Colonic mucosa (tissue), 4 donors: ENCODE data around the gene NDUFA11. TPM values are rescaled to one million over a fixed set of nuclear protein-coding genes. Genes with fewer than 3 reads are reported as not detected.

ENCODE experiments used
- DNase-seq: peaks from one replicate; pipeline ENCODE4 v3.0.0-alpha.2; 2020
- H3K27ac ChIP-seq: fragments of 200-600 bp; one replicate; pipeline ENCODE4 v1.8.0; 2021
- H3K27me3 ChIP-seq: fragments of 200-600 bp; one replicate; pipeline ENCODE4 v1.8.0; 2021
- H3K36me3 ChIP-seq: fragments of 200-600 bp; one replicate; pipeline ENCODE4 v1.8.0; 2021
- H3K4me1 ChIP-seq: fragments of 200-600 bp; one replicate; pipeline ENCODE4 v1.8.0; 2021; ENCODE audit warnings: mild to moderate bottlenecking
- H3K4me3 ChIP-seq: fragments of 200-600 bp; one replicate; pipeline ENCODE4 v1.8.0; 2021
- H3K9ac ChIP-seq, 2 donors: one replicate each; pipeline ENCODE4 v1.7.0; 2013; ENCODE audit warnings: control low read depth in 2 of 2, low read depth in 2 of 2, low read length in 2 of 2
- H3K9me3 ChIP-seq: fragments of 200-600 bp; one replicate; pipeline ENCODE4 v1.8.0; 2021
- CTCF ChIP-seq: fragments of 200-600 bp; IDR thresholded peaks from one replicate; pipeline ENCODE4 v1.8.0; 2022; ENCODE audit warnings: antibody characterized with exemption, mild to moderate bottlenecking
- intact Hi-C: fragments of 100-400 bp; cut with DNase I; formaldehyde crosslinking; loops from one replicate; pipeline ENCODE4 v1.14.1; 2022
- total RNA-seq, 2 donors: library from RNA; stranded (reverse); fragmentation: NEBNext Ultra II Directional in 1 of 2; extraction: Animal tissue kit (Norgen Biotek cat#: 25700) in 1 of 2; gene quantifications; one replicate each; pipeline ENCODE4 v1.2.1, GENCODE V29; 2021
- donor health status: healthy.
- donor health status: DM: no; HTN: no; CAD: no.
- donor health status: DM: no; HTN: no; CAD: no.

Gene NDUFA11
- total RNA-seq = 100 to 1,000 TPM; 188 to 228 TPM

GRCh38 chr19:5903624-5904351 lies at the start of gene NDUFA11:
TSS of gene NDUFA11 (minus strand) at chr19:5903790. CDS start at chr19:5903708, 82 bp downstream.
- Histone ChIP-seq H3K27me3 (no peaks in the 10 kb centered on the region), H3K4me1 (peaks cover 10% of the 10 kb centered on the region), H3K4me3 (peak within 1 kb of the TSS; percentile 93), H3K9me3 (no peaks in the 10 kb centered on the region), H3K9ac (peak within 1 kb of the TSS; percentile 92 to 97), H3K27ac (peak within 1 kb of the TSS; percentile 81), H3K36me3 (no peaks in the 10 kb centered on the region)
- intact Hi-C loops = loop anchor here (10.0 kb wide), 1 partner anchor 61 kb away; no protein-coding TSS in a partner anchor
- peak; percentile 100 for DNase-seq
- TF ChIP-seq CTCF = no peak

- H3K27ac ChIP-seq = no peak overlapping the region
- no peaks in the 10 kb centered on the region for H3K36me3 ChIP-seq
- DNase-seq = no peak
- peak overlapping the region in 1 of 2 donors; percentile 21 for H3K9ac ChIP-seq
- H3K4me3 ChIP-seq = no peak overlapping the region
- TF ChIP-seq CTCF = no peak
- intact Hi-C loops = no loop called here
- no peaks in the 10 kb centered on the region for H3K27me3 ChIP-seq
- no peaks in the 10 kb centered on the region for H3K9me3 ChIP-seq
- H3K4me1 ChIP-seq = peaks cover 17% of the 10 kb centered on the region
These were observed 49.5 kb upstream of the NDUFA11 start for GRCh38 chr19:5953030-5953589.

GRCh38 chr19:5952193-5953029 lies 48.8 kb upstream of the NDUFA11 start:
- H3K4me3 ChIP-seq = no peak overlapping the region
- TF ChIP-seq CTCF = no peak
- no peak overlapping the region for H3K27ac ChIP-seq
- no peak overlapping the region for H3K9ac ChIP-seq
- DNase-seq = no peak
- H3K9me3 ChIP-seq = no peaks in the 10 kb centered on the region
- H3K27me3 ChIP-seq = no peaks in the 10 kb centered on the region
- intact Hi-C loops = no loop called here
- peaks cover 17% of the 10 kb centered on the region for H3K4me1 ChIP-seq
- no peaks in the 10 kb centered on the region for H3K36me3 ChIP-seq

GRCh38 chr19:5951338-5951861 lies 47.8 kb upstream of the NDUFA11 start:
- Histone ChIP-seq H3K27ac (no peak overlapping the region), H3K36me3 (no peaks in the 10 kb centered on the region), H3K9me3 (no peaks in the 10 kb centered on the region), H3K4me3 (no peak overlapping the region), H3K9ac (peak overlapping the region in 1 of 2 donors; percentile 4), H3K27me3 (no peaks in the 10 kb centered on the region), H3K4me1 (peaks cover 17% of the 10 kb centered on the region)
- intact Hi-C loops = no loop called here
- no peak for TF ChIP-seq CTCF
- DNase-seq = no peak

- no peak for DNase-seq
- peaks cover 17% of the 10 kb centered on the region for H3K4me1 ChIP-seq
- no peak for TF ChIP-seq CTCF
- H3K4me3 ChIP-seq = no peak overlapping the region
- intact Hi-C loops = no loop called here
- H3K27me3 ChIP-seq = no peaks in the 10 kb centered on the region
- H3K9ac ChIP-seq = no peak overlapping the region
- no peaks in the 10 kb centered on the region for H3K9me3 ChIP-seq
- no peak overlapping the region for H3K27ac ChIP-seq
- H3K36me3 ChIP-seq = no peaks in the 10 kb centered on the region
These were observed 47.2 kb upstream of the NDUFA11 start for GRCh38 chr19:5950741-5951140.
